ENCODE data around the gene JUP. TPM values are rescaled to one million over a fixed set of nuclear protein-coding genes. Genes with fewer than 3 reads are reported as not detected.

The JUP gene
- total RNA-seq, 4 donors from 2014 or later, result 24.5 to 56.6 (median 46.4) TPM

- no peak overlapping the region for H3K4me3 ChIP-seq
- intact Hi-C loops (cut with DNase I), result no loop called here
- peaks cover 48 to 64% (median 61%) of the 10 kb centered on the region in 4 donors for H3K4me1 ChIP-seq
- H3K27me3 ChIP-seq, result no peaks in the 10 kb centered on the region
- H3K9me3 ChIP-seq, result no peaks in the 10 kb centered on the region
- no peak for DNase-seq (ENCODE audit: extremely low spot score)
- H3K36me3 ChIP-seq, result peaks cover 0 to 41% (median 32%) of the 10 kb centered on the region in 4 donors
- peak overlapping the region in 3 of 4 donors; percentile 5 to 36 (median 7) for H3K27ac ChIP-seq (replicated peaks in 1 of 4)
- WGBS, result 29% methylated on average over 7 of the region's 12 CpGs
- TF ChIP-seq EP300 (IDR thresholded peaks at IDR 0.05) (no peak), POLR2A (IDR thresholded peaks at IDR 0.05; ENCODE audit: low read depth) (no peak), POLR2AphosphoS5 (IDR thresholded peaks at IDR 0.05) (no peak), CTCF (IDR thresholded peaks at IDR 0.05) (no peak)
Observed at GRCh38 chr17:41773190-41773588, 13.3 kb downstream of the JUP start.

- Histone ChIP-seq H3K4me3 (no peak overlapping the region), H3K4me1 (peaks cover 43 to 59% (median 56%) of the 10 kb centered on the region in 4 donors), H3K27me3 (no peaks in the 10 kb centered on the region), H3K27ac (replicated peaks in 1 of 4) (peak overlapping the region in 1 of 4 donors; percentile 7), H3K36me3 (peaks cover 0 to 46% (median 37%) of the 10 kb centered on the region in 4 donors), H3K9me3 (no peaks in the 10 kb centered on the region)
- intact Hi-C loops (cut with DNase I), result no loop called here
- no peak for DNase-seq (ENCODE audit: extremely low spot score)
- WGBS, result 88% methylated on average over 13 of the region's 19 CpGs
- TF ChIP-seq POLR2A (IDR thresholded peaks at IDR 0.05; ENCODE audit: low read depth) (no peak), EP300 (IDR thresholded peaks at IDR 0.05) (no peak), POLR2AphosphoS5 (IDR thresholded peaks at IDR 0.05) (no peak), CTCF (IDR thresholded peaks at IDR 0.05) (no peak)
Observed at GRCh38 chr17:41772586-41773189, 13.8 kb downstream of the JUP start.

GRCh38 chr17:41772218-41772585, 14.3 kb downstream of the JUP start:
- Histone ChIP-seq H3K36me3 (peaks cover 0 to 51% (median 42%) of the 10 kb centered on the region in 4 donors), H3K4me3 (no peak overlapping the region), H3K9me3 (no peaks in the 10 kb centered on the region), H3K4me1 (peaks cover 38 to 54% (median 51%) of the 10 kb centered on the region in 4 donors), H3K27me3 (no peaks in the 10 kb centered on the region), H3K27ac (replicated peaks in 1 of 4) (no peak overlapping the region)
- no peak for DNase-seq (ENCODE audit: extremely low spot score)
- WGBS, result 93% methylated on average over 4 of the region's 4 CpGs
- TF ChIP-seq EP300 (IDR thresholded peaks at IDR 0.05) (no peak), POLR2A (IDR thresholded peaks at IDR 0.05; ENCODE audit: low read depth) (no peak), CTCF (IDR thresholded peaks at IDR 0.05) (no peak), POLR2AphosphoS5 (IDR thresholded peaks at IDR 0.05) (no peak)
- intact Hi-C loops (cut with DNase I), result no loop called here

- no peak for TF ChIP-seq POLR2AphosphoS5 (IDR thresholded peaks at IDR 0.05)
- no peak for TF ChIP-seq POLR2A (IDR thresholded peaks at IDR 0.05; ENCODE audit: low read depth)
- TF ChIP-seq CTCF (IDR thresholded peaks at IDR 0.05), result no peak
- TF ChIP-seq EP300 (IDR thresholded peaks at IDR 0.05), result no peak
- peaks cover 32 to 48% (median 45%) of the 10 kb centered on the region in 4 donors for H3K4me1 ChIP-seq
- H3K27ac ChIP-seq (replicated peaks in 1 of 4), result no peak overlapping the region
- no peaks in the 10 kb centered on the region for H3K9me3 ChIP-seq
- intact Hi-C loops (cut with DNase I), result no loop called here
- no peak overlapping the region for H3K4me3 ChIP-seq
- no peak for DNase-seq (ENCODE audit: extremely low spot score)
- WGBS, result 86% methylated on average over 7 of the region's 17 CpGs
- peaks cover 0 to 57% (median 46%) of the 10 kb centered on the region in 4 donors for H3K36me3 ChIP-seq
- H3K27me3 ChIP-seq, result no peaks in the 10 kb centered on the region
Observed at GRCh38 chr17:41771389-41772206, 14.9 kb downstream of the JUP start.
